MM.1S (cell line): ENCODE data around the gene PITRM1.

Experiments
- EZH2phosphoT487 ChIP-seq: fragments of 300-600 bp; sonication (generic); IDR thresholded peaks from 2 replicates; pipeline ENCODE4 v1.6.1; 2018; ENCODE audit warnings: antibody characterized with exemption, low read length
- TF ChIP-seq, protein P1 (sequence below): fragments of 300-600 bp; sonication (generic); IDR thresholded peaks from 2 replicates; pipeline ENCODE4 v1.5.1; 2016; ENCODE audit warnings: antibody characterized with exemption, low read length, mixed read lengths

DNA sequence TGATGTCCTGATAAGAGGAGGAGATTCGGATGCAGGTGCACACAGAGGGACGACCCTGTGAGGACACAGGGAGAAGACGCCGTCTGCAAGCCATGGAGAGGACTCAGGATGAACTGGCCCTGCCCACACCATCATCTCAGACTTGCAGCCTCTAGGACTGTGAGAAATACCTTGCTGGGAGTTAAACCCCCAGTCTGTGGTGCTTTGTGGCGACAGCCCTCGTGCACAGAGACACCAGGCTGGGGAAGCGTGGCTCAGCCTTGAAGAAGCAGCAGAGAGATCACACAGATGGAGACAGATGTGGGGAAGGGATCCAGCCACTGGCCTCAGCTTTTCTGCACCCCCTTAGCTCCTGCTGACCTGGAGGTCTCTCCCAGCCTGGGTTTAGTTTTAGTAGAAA is 26.3 kb upstream of the PITRM1 start:
- TF ChIP-seq, protein P1, sequence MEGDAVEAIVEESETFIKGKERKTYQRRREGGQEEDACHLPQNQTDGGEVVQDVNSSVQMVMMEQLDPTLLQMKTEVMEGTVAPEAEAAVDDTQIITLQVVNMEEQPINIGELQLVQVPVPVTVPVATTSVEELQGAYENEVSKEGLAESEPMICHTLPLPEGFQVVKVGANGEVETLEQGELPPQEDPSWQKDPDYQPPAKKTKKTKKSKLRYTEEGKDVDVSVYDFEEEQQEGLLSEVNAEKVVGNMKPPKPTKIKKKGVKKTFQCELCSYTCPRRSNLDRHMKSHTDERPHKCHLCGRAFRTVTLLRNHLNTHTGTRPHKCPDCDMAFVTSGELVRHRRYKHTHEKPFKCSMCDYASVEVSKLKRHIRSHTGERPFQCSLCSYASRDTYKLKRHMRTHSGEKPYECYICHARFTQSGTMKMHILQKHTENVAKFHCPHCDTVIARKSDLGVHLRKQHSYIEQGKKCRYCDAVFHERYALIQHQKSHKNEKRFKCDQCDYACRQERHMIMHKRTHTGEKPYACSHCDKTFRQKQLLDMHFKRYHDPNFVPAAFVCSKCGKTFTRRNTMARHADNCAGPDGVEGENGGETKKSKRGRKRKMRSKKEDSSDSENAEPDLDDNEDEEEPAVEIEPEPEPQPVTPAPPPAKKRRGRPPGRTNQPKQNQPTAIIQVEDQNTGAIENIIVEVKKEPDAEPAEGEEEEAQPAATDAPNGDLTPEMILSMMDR = no peak
- TF ChIP-seq EZH2phosphoT487 = no peak
